Measurements from ENCODE around the gene LGALS16. TPM values are rescaled to one million over a fixed set of nuclear protein-coding genes. Genes with fewer than 3 reads are reported as not detected.

LGALS16 gene
- total RNA-seq, 1 experiment from 2014 or later = not detected

GRCh38 chr19:39607021-39607420 lies 48.7 kb upstream of the LGALS16 start:
- Histone ChIP-seq H4K20me1 (ENCODE audit: insufficient read depth) (no peaks in the 10 kb centered on the region), H3K36me3 (ENCODE audit: control insufficient read depth in 1 of 2, insufficient read depth in 2 of 2, low read length in 2 of 2) (no peaks in the 10 kb centered on the region), H3K9me3 (ENCODE audit: control insufficient read depth in 1 of 2, insufficient read depth in 1 of 2, low read depth in 1 of 2, low read length in 2 of 2) (no peaks in the 10 kb centered on the region), H3K79me2 (ENCODE audit: insufficient read depth, low read length) (no peaks in the 10 kb centered on the region), H3K27ac (ENCODE audit: low read depth, low read length) (no peak overlapping the region), H3K4me1 (ENCODE audit: control insufficient read depth in 1 of 2, insufficient read depth in 2 of 2, low read length in 2 of 2) (no peaks in the 10 kb centered on the region), H3K4me2 (ENCODE audit: low read length) (no peak overlapping the region), H3K27me3 (ENCODE audit: insufficient read depth, low read length) (peaks cover 76% of the 10 kb centered on the region), H3K4me3 (replicated peaks in 1 of 2; ENCODE audit: low read depth in 1 of 2, low read length in 2 of 2) (no peak overlapping the region), H2AFZ (ENCODE audit: low read depth, low read length, poor library complexity, severe bottlenecking) (no peak overlapping the region), H3K9me2 (ENCODE audit: insufficient read depth) (no peaks in the 10 kb centered on the region), H3K9ac (ENCODE audit: low read length) (no peak overlapping the region)
- ChIA-PET CTCF (no interaction called here), POLR2A (no interaction called here), RAD21 (ENCODE audit: low non-redundant PET in 1 of 2, low total read pairs in 2 of 2, uncharacterized antibody in 2 of 2, unreplicated experiment in 2 of 2) (no interaction called here)
- no TSS peak for BruUV-seq (replicated peaks)
- intact Hi-C loops (cut with micrococcal nuclease) = no loop called here
- TF ChIP-seq CEBPB (IDR thresholded peaks at IDR 0.05; ENCODE audit: low read depth) (no peak), ZBTB33 (IDR thresholded peaks at IDR 0.05; ENCODE audit: extremely low read depth, insufficient replicate concordance, low read length) (no peak), ZFX (IDR thresholded peaks at IDR 0.05) (no peak), EZH2phosphoT487 (IDR thresholded peaks at IDR 0.05; ENCODE audit: borderline replicate concordance) (no peak), RAD21 (IDR thresholded peaks at IDR 0.05; ENCODE audit: low read depth) (no peak), POLR2AphosphoS5 (IDR thresholded peaks at IDR 0.05; ENCODE audit: low read depth, low read length) (no peak)
- TF ChIP-seq, protein P1, sequence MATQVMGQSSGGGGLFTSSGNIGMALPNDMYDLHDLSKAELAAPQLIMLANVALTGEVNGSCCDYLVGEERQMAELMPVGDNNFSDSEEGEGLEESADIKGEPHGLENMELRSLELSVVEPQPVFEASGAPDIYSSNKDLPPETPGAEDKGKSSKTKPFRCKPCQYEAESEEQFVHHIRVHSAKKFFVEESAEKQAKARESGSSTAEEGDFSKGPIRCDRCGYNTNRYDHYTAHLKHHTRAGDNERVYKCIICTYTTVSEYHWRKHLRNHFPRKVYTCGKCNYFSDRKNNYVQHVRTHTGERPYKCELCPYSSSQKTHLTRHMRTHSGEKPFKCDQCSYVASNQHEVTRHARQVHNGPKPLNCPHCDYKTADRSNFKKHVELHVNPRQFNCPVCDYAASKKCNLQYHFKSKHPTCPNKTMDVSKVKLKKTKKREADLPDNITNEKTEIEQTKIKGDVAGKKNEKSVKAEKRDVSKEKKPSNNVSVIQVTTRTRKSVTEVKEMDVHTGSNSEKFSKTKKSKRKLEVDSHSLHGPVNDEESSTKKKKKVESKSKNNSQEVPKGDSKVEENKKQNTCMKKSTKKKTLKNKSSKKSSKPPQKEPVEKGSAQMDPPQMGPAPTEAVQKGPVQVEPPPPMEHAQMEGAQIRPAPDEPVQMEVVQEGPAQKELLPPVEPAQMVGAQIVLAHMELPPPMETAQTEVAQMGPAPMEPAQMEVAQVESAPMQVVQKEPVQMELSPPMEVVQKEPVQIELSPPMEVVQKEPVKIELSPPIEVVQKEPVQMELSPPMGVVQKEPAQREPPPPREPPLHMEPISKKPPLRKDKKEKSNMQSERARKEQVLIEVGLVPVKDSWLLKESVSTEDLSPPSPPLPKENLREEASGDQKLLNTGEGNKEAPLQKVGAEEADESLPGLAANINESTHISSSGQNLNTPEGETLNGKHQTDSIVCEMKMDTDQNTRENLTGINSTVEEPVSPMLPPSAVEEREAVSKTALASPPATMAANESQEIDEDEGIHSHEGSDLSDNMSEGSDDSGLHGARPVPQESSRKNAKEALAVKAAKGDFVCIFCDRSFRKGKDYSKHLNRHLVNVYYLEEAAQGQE (IDR thresholded peaks at IDR 0.05; ENCODE audit: low read depth) = no peak
- no peak for DNase-seq (ENCODE audit: low read depth, low spot score)
- no peak for ATAC-seq

Data from HCT116 (cell line).